Activated CD4-positive, alpha-beta memory T cell treated with anti-CD3 and anti-CD28 coated beads for 36 hours (primary cell): ENCODE data around the gene A3GALT2. TPM values are rescaled to one million over a fixed set of nuclear protein-coding genes. Genes with fewer than 3 reads are reported as not detected.
"Not testable (repeated sequence)": the region's sequence is repeated elsewhere in the genome, so short reads cannot be mapped to it uniquely, and the experiment has no call there.

Experiments
- CTCF ChIA-PET: fragments of 350-600 bp; sonication (Branson Sonifier 250); formaldehyde crosslinking; loops from one replicate; lab custom pipeline; 2021; ENCODE audit warnings: antibody characterized with exemption, inconsistent platforms; lab: Charles Lee
- POLR2A ChIA-PET: fragments of 350-600 bp; sonication (Branson Sonifier 250); formaldehyde crosslinking; loops from one replicate; lab custom pipeline; 2021; ENCODE audit warnings: antibody characterized with exemption; lab: Charles Lee
- DNase-seq: peaks from one replicate; pipeline ENCODE4 v3.0.0-alpha.2; 2020
- H3K27ac Mint-ChIP-seq: one replicate; pipeline ENCODE4 v1.8.0; 2021; ENCODE audit warnings: mixed read lengths
- H3K27me3 Mint-ChIP-seq: one replicate; pipeline ENCODE4 v1.8.0; 2021; ENCODE audit warnings: mixed read lengths
- H3K36me3 Mint-ChIP-seq: one replicate; pipeline ENCODE4 v1.8.0; 2021; ENCODE audit warnings: mixed read lengths
- H3K4me1 Mint-ChIP-seq: one replicate; pipeline ENCODE4 v1.8.0; 2021; ENCODE audit warnings: low read depth, mixed read lengths
- H3K4me3 Mint-ChIP-seq: one replicate; pipeline ENCODE4 v1.8.0; 2021; ENCODE audit warnings: mild to moderate bottlenecking, mixed read lengths
- H3K9me3 Mint-ChIP-seq: one replicate; pipeline ENCODE4 v1.8.0; 2021; ENCODE audit warnings: mixed read lengths
- intact Hi-C: fragments of 100-400 bp; cut with micrococcal nuclease; formaldehyde crosslinking; loops from one replicate; pipeline ENCODE4 v1.15.1; 2023
- total RNA-seq, 2 experiments: library from RNA; stranded (reverse); gene quantifications; one replicate each; pipeline ENCODE4 v1.2.3, GENCODE V29; 2021

A3GALT2 gene
- total RNA-seq, 2 experiments from 2014 or later = not detected

- Mint-ChIP-seq H3K4me1 (peaks cover 9% of the 10 kb centered on the region), H3K9me3 (no peaks in the 10 kb centered on the region), H3K27ac (no peak overlapping the region), H3K4me3 (no peak overlapping the region), H3K27me3 (no peaks in the 10 kb centered on the region), H3K36me3 (peaks cover 5% of the 10 kb centered on the region)
- intact Hi-C loops = loop anchor here (5.0 kb wide), 2 partner anchors 50 to 170 kb away; no protein-coding TSS in a partner anchor
- ChIA-PET CTCF (interaction anchor here (1.0 to 5.7 kb wide), 17 partner anchors 8 to 315 kb away, joined by 3 to 103 read pairs (median 6); partner anchors contain the start of gene ZSCAN20), POLR2A (interaction anchor here (0.7 kb wide), 1 partner anchor 20 kb away, joined by 3 read pairs; no protein-coding TSS in a partner anchor)
- no peak for DNase-seq
Measured at GRCh38 chr1:33296824-33297223, 24.1 kb downstream of the A3GALT2 start.

DNA sequence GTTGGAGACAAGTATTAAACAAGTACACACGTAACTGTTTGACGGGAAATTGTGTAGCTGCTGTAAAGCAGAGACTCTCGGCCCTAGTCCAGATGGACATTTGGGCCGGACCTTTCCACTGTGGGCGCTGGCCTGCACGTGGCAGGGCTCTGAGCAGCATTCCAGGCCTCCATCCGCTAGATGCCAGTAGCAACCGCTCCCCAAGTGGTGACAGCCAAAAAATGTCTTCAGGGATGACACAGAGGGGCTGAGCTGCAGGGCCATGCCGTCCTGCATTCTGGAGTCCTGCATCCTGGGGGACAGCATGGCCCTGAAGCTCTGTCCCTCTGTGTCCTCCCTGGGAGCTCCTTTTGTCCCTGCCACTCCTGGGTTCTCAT is 24.8 kb downstream of the A3GALT2 start:
- Mint-ChIP-seq H3K4me1 (peaks cover 5% of the 10 kb centered on the region), H3K27ac (no peak overlapping the region), H3K27me3 (no peaks in the 10 kb centered on the region), H3K9me3 (no peaks in the 10 kb centered on the region), H3K36me3 (peaks cover 5% of the 10 kb centered on the region), H3K4me3 (no peak overlapping the region)
- ChIA-PET CTCF (interaction anchor here (0.8 to 5.7 kb wide), 48 partner anchors 10 to 337 kb away, joined by 3 to 103 read pairs (median 5); partner anchors contain the start of genes TRIM62 and ZSCAN20), POLR2A (interaction anchor here (1.0 kb wide), 1 partner anchor 54 kb away, joined by 4 read pairs; no protein-coding TSS in a partner anchor)
- DNase-seq = no peak
- intact Hi-C loops = loop anchor here (5.0 kb wide), 2 partner anchors 51 to 169 kb away; no protein-coding TSS in a partner anchor

DNA sequence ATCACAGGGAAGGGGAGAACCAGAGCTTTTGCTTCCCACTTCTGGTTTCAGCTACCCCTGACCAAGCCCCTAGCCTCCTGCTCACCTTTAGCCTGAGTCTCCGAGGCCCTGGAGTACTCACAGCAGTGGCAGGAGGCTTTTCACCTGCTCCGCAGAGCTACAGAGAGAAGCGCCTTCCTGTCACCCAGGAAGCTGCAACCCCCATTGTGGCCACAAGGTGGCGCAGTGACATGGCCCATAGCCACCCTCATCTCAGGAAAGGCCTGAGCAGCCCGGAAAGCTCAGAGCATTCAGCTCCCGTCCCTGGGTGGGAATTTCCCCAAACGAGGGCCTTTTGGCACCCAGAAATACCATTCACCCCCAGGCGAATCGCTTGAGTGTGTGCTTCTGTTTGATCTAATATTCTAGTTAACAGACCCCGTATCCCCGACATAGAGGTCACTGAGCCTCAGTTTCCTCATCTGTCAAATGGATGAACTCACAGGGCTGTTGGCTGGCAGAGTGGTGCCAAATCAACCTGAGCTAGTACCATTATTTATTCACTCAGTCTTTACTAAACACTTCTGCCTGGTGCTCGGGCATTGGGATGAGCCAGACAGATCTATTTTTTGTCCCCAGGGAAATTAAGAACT is 25.3 kb downstream of the A3GALT2 start:
- POLR2A ChIA-PET = interaction anchor here (1.0 kb wide), 1 partner anchor 54 kb away, joined by 4 read pairs; no protein-coding TSS in a partner anchor

GRCh38 chr1:33295023-33295422 is 25.9 kb downstream of the A3GALT2 start:
- no peak for DNase-seq
- H3K4me3 Mint-ChIP-seq = no peak overlapping the region
- peaks cover 5% of the 10 kb centered on the region for H3K4me1 Mint-ChIP-seq
- intact Hi-C loops = loop anchor here (1.0 to 5.0 kb wide), 4 partner anchors 52 to 175 kb away; no protein-coding TSS in a partner anchor
- H3K27me3 Mint-ChIP-seq = no peaks in the 10 kb centered on the region
- POLR2A ChIA-PET = interaction anchor here (1.0 kb wide), 1 partner anchor 55 kb away, joined by 4 read pairs; no protein-coding TSS in a partner anchor
- no peak overlapping the region for H3K27ac Mint-ChIP-seq
- CTCF ChIA-PET = interaction anchor here (0.7 to 5.7 kb wide), 46 partner anchors 9 to 583 kb away, joined by 3 to 103 read pairs (median 5); partner anchors contain the start of genes TRIM62 and ZSCAN20
- no peaks in the 10 kb centered on the region for H3K9me3 Mint-ChIP-seq
- peaks cover 5% of the 10 kb centered on the region for H3K36me3 Mint-ChIP-seq

More for the DNA sequence above, 25.3 kb downstream of the A3GALT2 start:
- Mint-ChIP-seq H3K4me1 (peaks cover 5% of the 10 kb centered on the region), H3K27ac (no peak overlapping the region), H3K27me3 (no peaks in the 10 kb centered on the region), H3K36me3 (peaks cover 5% of the 10 kb centered on the region), H3K9me3 (no peaks in the 10 kb centered on the region), H3K4me3 (no peak overlapping the region)
- CTCF ChIA-PET = interaction anchor here (0.7 to 5.7 kb wide), 53 partner anchors 9 to 584 kb away, joined by 3 to 103 read pairs (median 4); partner anchors contain the start of genes TRIM62 and ZSCAN20
- intact Hi-C loops = loop anchor here (1.0 to 5.0 kb wide), 4 partner anchors 52 to 175 kb away; no protein-coding TSS in a partner anchor
- DNase-seq = peak; percentile 94

GRCh38 chr1:33294071-33295010 is 26.6 kb downstream of the A3GALT2 start:
- Mint-ChIP-seq H3K36me3 (peaks cover 9% of the 10 kb centered on the region), H3K4me1 (peaks cover 5% of the 10 kb centered on the region), H3K4me3 (no peak overlapping the region), H3K27me3 (no peaks in the 10 kb centered on the region), H3K9me3 (no peaks in the 10 kb centered on the region), H3K27ac (no peak overlapping the region)
- ChIA-PET POLR2A (no interaction called here), CTCF (interaction anchor here (0.7 to 5.7 kb wide), 20 partner anchors 9 to 582 kb away, joined by 3 to 103 read pairs (median 8); partner anchors contain the start of genes TRIM62 and ZSCAN20)
- intact Hi-C loops = loop anchor here (1.0 to 5.0 kb wide), 4 partner anchors 53 to 176 kb away; no protein-coding TSS in a partner anchor
- DNase-seq = no peak

- H3K27ac Mint-ChIP-seq = no peak overlapping the region
- H3K9me3 Mint-ChIP-seq = no peaks in the 10 kb centered on the region
- ChIA-PET POLR2A (no interaction called here), CTCF (interaction anchor here (0.8 to 5.2 kb wide), 4 partner anchors 10 to 191 kb away, joined by 3 to 97 read pairs (median 4); partner anchors contain the start of gene ZSCAN20)
- H3K27me3 Mint-ChIP-seq = no peaks in the 10 kb centered on the region
- H3K4me3 Mint-ChIP-seq = no peak overlapping the region
- DNase-seq = no peak
- peaks cover 12% of the 10 kb centered on the region for H3K36me3 Mint-ChIP-seq
- intact Hi-C loops = no loop called here
- H3K4me1 Mint-ChIP-seq = peaks cover 5% of the 10 kb centered on the region
Measured at GRCh38 chr1:33292726-33293340, 28.1 kb downstream of the A3GALT2 start.

DNA sequence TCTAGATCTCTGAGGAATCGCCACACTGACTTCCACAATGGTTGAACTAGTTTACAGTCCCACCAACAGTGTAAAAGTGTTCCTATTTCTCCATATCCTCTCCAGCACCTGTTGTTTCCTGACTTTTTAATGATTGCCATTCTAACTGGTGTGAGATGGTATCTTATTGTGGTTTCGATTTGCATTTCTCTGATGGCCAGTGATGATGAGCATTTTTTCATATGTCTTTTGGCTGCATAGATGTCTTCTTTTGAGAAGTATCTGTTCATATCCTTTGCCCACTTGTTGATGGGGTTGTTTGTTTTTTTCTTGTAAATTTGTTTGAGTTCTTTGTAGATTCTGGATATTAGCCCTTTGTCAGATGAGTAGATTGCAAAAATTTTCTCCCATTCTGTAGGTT is 30.3 kb downstream of the A3GALT2 start:
- CTCF ChIA-PET, intact Hi-C loops, H3K27ac Mint-ChIP-seq, H3K4me3 Mint-ChIP-seq, POLR2A ChIA-PET, H3K4me1 Mint-ChIP-seq, H3K36me3 Mint-ChIP-seq, H3K9me3 Mint-ChIP-seq, H3K27me3 Mint-ChIP-seq, DNase-seq: not testable (repeated sequence)

DNA sequence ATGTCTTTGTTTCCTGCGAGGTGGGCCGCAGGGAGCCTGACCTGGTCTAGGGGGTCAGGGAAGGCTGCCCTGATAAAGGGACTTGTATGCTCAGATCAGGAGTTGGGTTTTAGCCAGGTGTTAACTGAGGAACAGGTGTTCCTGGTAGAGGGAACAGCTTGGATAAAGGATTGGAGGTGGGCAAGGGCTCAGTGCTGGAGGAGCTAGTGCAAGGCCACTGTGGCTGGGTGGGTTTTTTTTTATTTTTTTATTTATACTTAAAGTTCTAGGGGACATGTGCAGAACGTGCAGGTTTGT is 31.1 kb downstream of the A3GALT2 start:
- CTCF ChIA-PET = no interaction called here
- no peaks in the 10 kb centered on the region for H3K4me1 Mint-ChIP-seq
- POLR2A ChIA-PET = no interaction called here
- no peaks in the 10 kb centered on the region for H3K27me3 Mint-ChIP-seq
- DNase-seq = no peak
- no peak overlapping the region for H3K27ac Mint-ChIP-seq
- no peak overlapping the region for H3K4me3 Mint-ChIP-seq
- intact Hi-C loops = no loop called here
- H3K36me3 Mint-ChIP-seq = peaks cover 9% of the 10 kb centered on the region
- H3K9me3 Mint-ChIP-seq = no peaks in the 10 kb centered on the region

GRCh38 chr1:33288976-33289857 is 31.7 kb downstream of the A3GALT2 start:
- Mint-ChIP-seq H3K27ac (no peak overlapping the region), H3K4me3 (no peak overlapping the region), H3K4me1 (no peaks in the 10 kb centered on the region), H3K9me3 (no peaks in the 10 kb centered on the region), H3K27me3 (no peaks in the 10 kb centered on the region), H3K36me3 (peaks cover 9% of the 10 kb centered on the region)
- intact Hi-C loops = no loop called here
- no peak for DNase-seq
- ChIA-PET CTCF (interaction anchor here (1.2 kb wide), 1 partner anchor 8 kb away, joined by 4 read pairs; no protein-coding TSS in a partner anchor), POLR2A (no interaction called here)

DNA sequence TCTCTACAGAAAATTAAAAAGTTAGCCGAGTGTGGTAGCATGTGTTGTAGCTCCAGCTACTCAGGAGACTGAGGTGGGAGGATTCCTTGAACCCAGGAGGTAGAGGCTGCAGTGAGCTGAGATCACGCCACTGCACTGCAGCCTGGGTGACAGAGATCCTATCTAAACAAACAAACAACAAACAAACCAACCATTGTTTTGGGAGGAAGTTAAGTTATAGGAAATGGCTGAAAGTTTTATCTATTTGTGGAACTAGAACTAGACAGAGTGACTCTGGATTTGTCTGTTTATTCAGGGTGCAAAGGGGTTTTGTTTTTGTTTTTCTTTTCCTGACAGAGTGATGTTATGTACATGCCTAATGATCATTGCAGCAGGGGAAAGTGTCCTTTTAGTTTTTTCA is 33.6 kb downstream of the A3GALT2 start:
- Mint-ChIP-seq H3K36me3 (peaks cover 13% of the 10 kb centered on the region), H3K27me3 (no peaks in the 10 kb centered on the region), H3K4me3 (no peak overlapping the region), H3K9me3 (no peaks in the 10 kb centered on the region), H3K27ac (no peak overlapping the region), H3K4me1 (no peaks in the 10 kb centered on the region)
- DNase-seq = no peak
- intact Hi-C loops = no loop called here
- ChIA-PET CTCF (no interaction called here), POLR2A (no interaction called here)
